ENCODE data around the gene TBCD. TPM values are rescaled to one million over a fixed set of nuclear protein-coding genes. Genes with fewer than 3 reads are reported as not detected.
A peak's percentile ranks its signal among the peaks of the same experiment; 100 is the strongest.

The TBCD gene
- total RNA-seq, 1 experiment from 2014 or later: 129 TPM

DNA sequence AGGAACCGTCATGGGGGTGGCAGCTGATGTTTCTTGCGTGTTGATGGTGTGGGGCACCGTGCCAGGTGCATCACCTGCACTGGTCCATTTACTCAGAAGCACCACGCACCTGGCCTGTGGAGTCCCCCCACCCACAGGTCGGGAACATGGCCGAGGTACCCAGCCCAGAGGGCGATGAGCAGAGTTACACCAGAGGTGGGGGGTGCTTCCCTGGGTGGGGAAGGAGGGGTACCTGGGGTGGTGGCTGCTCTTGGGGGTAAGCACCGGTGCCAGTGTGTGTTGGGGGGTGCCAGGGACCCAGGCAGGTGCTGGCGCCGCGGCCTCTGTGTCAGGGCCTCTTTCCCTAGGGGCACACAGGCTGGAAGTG lies 92.9 kb downstream of the TBCD start:
- H3K56ac ChIP-seq (ENCODE audit: insufficient read length, low read depth, low read length): no peak overlapping the region
- Mint-ChIP-seq H3K27me3 (ENCODE audit: low read depth) (no peaks in the 10 kb centered on the region), H3K9me3 (peaks cover 0 to 3% of the 10 kb centered on the region in 2 experiments; a peak in 2 of 5 replicates), H3K27ac (peak overlapping the region in 2 of 3 experiments; percentile 77; a peak in 3 of 7 replicates), H3K4me1 (peaks cover 17 to 21% of the 10 kb centered on the region in 2 experiments), H3K36me3 (ENCODE audit: insufficient read depth in 1 of 3, low read depth in 3 of 3) (peaks cover 11 to 31% (median 28%) of the 10 kb centered on the region in 3 experiments), H3K4me3 (no peak overlapping the region)
- no peak overlapping the region for H4K5ac ChIP-seq (ENCODE audit: insufficient read length, low read depth, low read length)
- no peaks in the 10 kb centered on the region for H3K27me3 ChIP-seq (ENCODE audit: insufficient read depth, low read length)
- H2AFZ ChIP-seq (ENCODE audit: low read length): no peak overlapping the region
- no peaks in the 10 kb centered on the region for H3K9me3 ChIP-seq (ENCODE audit: control insufficient read depth, low read depth, low read length)
- WGBS (ENCODE audit: extremely low coverage, insufficient read length, low lambda C conversion rate): no CpG with 5 or more reads among the region's 11 CpGs
- no peaks in the 10 kb centered on the region for H3K4me1 ChIP-seq (ENCODE audit: insufficient read depth, low read length)
- H2BK15ac ChIP-seq (ENCODE audit: low read depth, low read length): no peak overlapping the region
- H3K14ac ChIP-seq (ENCODE audit: insufficient read depth, low read length): no peak overlapping the region; the same call in 1 of the 2 replicates
- no peak overlapping the region for H2BK20ac ChIP-seq (ENCODE audit: low read depth, low read length, poor library complexity, severe bottlenecking)
- no peak overlapping the region for H4K91ac ChIP-seq (ENCODE audit: insufficient read length, low read depth, low read length)
- no peak overlapping the region for H3K4ac ChIP-seq (ENCODE audit: low read depth, low read length)
- no peaks in the 10 kb centered on the region for H3K23me2 ChIP-seq (ENCODE audit: insufficient read length, low read depth, low read length, poor library complexity, severe bottlenecking)
- DNase-seq: no peak
- H3T11ph ChIP-seq (ENCODE audit: low read length): no peak overlapping the region
- no peak overlapping the region for H2AK5ac ChIP-seq (ENCODE audit: insufficient read length, low read length)
- H3K79me2 ChIP-seq (ENCODE audit: insufficient read depth, low read length): no peaks in the 10 kb centered on the region
- no peak overlapping the region for H2BK120ac ChIP-seq (ENCODE audit: low read depth, low read length, poor library complexity, severe bottlenecking)
- no peak for TF ChIP-seq CTCF (conservative IDR thresholded peaks at IDR 0.05)
- no peaks in the 10 kb centered on the region for H3K79me1 ChIP-seq (ENCODE audit: insufficient read depth, low read depth, low read length, poor library complexity, severe bottlenecking)
- H4K20me1 ChIP-seq (ENCODE audit: control insufficient read depth, insufficient read depth, insufficient read length): no peaks in the 10 kb centered on the region
- H3K23ac ChIP-seq (ENCODE audit: insufficient read length, low read depth, low read length): no peak overlapping the region
- no peak overlapping the region for H2BK12ac ChIP-seq (ENCODE audit: insufficient read length, low read depth, low read length)
- no peak overlapping the region for H2BK5ac ChIP-seq (ENCODE audit: insufficient read length, low read length)
- no peak overlapping the region for H4K8ac ChIP-seq (replicated peaks; ENCODE audit: insufficient read length, low read depth, low read length)
- H3K18ac ChIP-seq (ENCODE audit: insufficient read length, low read depth, low read length): no peak overlapping the region
- H3K27ac ChIP-seq (ENCODE audit: insufficient read length, low read depth, low read length): no peak overlapping the region
- no peak overlapping the region for H3K9ac ChIP-seq (ENCODE audit: extremely low read depth, insufficient read length, low read length)
- H3K4me2 ChIP-seq (ENCODE audit: insufficient read depth, insufficient read length, low read length): no peak overlapping the region
